Kidney (tissue), 14 donors: ENCODE data around the gene GPR137B. TPM values are rescaled to one million over a fixed set of nuclear protein-coding genes. Genes with fewer than 3 reads are reported as not detected.

Experiments used
- DNase-seq, 5 donors: peaks; one replicate each; pipeline ENCODE4 v3.0.0-alpha.2; 2013 to 2020
- FAIRE-seq: peaks from 2 replicates; lab custom pipeline; 2012; peaks lifted over from hg19 to GRCh38; lab: Jason Lieb, UNC
- H3K27ac ChIP-seq, 2 donors: one replicate each; pipeline ENCODE4 v1.7.0; 2013; ENCODE audit warnings: low read depth in 2 of 2, low read length in 2 of 2, inconsistent platforms in 1 of 2
- H3K27me3 ChIP-seq: one replicate; pipeline ENCODE4 v1.7.1; 2013; ENCODE audit warnings: low read length, inconsistent platforms; ENCODE audit not compliant: control insufficient read depth, insufficient read depth
- H3K36me3 ChIP-seq, 3 donors: one replicate each; pipeline versions ENCODE4 v1.7.0 to v1.7.1; 2013; ENCODE audit warnings: low read length in 3 of 3, control low read depth in 1 of 3, inconsistent platforms in 1 of 3; ENCODE audit not compliant: insufficient read depth in 3 of 3, control insufficient read depth in 2 of 3
- H3K4me1 ChIP-seq, 3 donors: one replicate each; pipeline versions ENCODE4 v1.7.0 to v1.7.1; 2013; ENCODE audit warnings: low read length in 3 of 3, inconsistent platforms in 1 of 3, low read depth in 1 of 3; ENCODE audit not compliant: control insufficient read depth in 2 of 3, insufficient read depth in 2 of 3
- H3K4me3 ChIP-seq, 3 donors: one replicate each; pipeline versions ENCODE4 v1.7.0 to v1.8.1; 2013; ENCODE audit warnings: low read length in 3 of 3, control low read depth in 1 of 3, inconsistent platforms in 1 of 3
- H3K9ac ChIP-seq, 3 donors: one replicate each; pipeline versions ENCODE4 v1.7.0 to v1.7.1; 2013; ENCODE audit warnings: low read length in 3 of 3, control low read depth in 1 of 3, inconsistent platforms in 1 of 3
- H3K9me3 ChIP-seq, 3 donors: one replicate each; pipeline versions ENCODE4 v1.7.0 to v1.7.1; 2013; ENCODE audit warnings: low read length in 3 of 3, control low read depth in 1 of 3, inconsistent platforms in 1 of 3; ENCODE audit not compliant: control insufficient read depth in 2 of 3, insufficient read depth in 1 of 3
- CTCF ChIP-seq: IDR thresholded peaks from 3 replicates; pipeline ENCODE4 v1.5.1; 2012; ENCODE audit warnings: mild to moderate bottlenecking, moderate library complexity, borderline replicate concordance; ENCODE audit not compliant: insufficient read depth; ENCODE audit errors: extremely low read depth
- intact Hi-C: fragments of 100-400 bp; cut with DNase I; formaldehyde crosslinking; loops from one replicate; pipeline ENCODE4 v1.11.1; 2022
- polyA plus RNA-seq: library from polyadenylated mRNA; stranded (reverse); fragments of 350-450 nt; fragmentation: Illumina TruSeq; extraction: RNeasy Lipid Tissue Mini Kit (QIAGEN cat#74804); gene quantifications from one replicate; pipeline ENCODE4 v1.2.3, GENCODE V29; 2014; ENCODE audit warnings: low read depth, low replicate concordance; ENCODE audit not compliant: insufficient read depth
- total RNA-seq: library from RNA; stranded (reverse); fragmentation: NEBNext Ultra II Directional; extraction: Animal tissue kit (Norgen Biotek cat#: 25700); gene quantifications from one replicate; pipeline ENCODE4 v1.2.1, GENCODE V29; 2021
- donor health status: control.
- donor health status: control.
- donor health status: control.
- donor health status: control.
- donor health status: control.
- donor health status: DM: yes; HTN: yes; CAD: no.
- donor health status: Normal renal cell carcinoma (clear cell type).

The GPR137B gene
- total and polyA plus RNA-seq, 2 donors from 2014 or later = 22.2 to 31.4 TPM

DNA sequence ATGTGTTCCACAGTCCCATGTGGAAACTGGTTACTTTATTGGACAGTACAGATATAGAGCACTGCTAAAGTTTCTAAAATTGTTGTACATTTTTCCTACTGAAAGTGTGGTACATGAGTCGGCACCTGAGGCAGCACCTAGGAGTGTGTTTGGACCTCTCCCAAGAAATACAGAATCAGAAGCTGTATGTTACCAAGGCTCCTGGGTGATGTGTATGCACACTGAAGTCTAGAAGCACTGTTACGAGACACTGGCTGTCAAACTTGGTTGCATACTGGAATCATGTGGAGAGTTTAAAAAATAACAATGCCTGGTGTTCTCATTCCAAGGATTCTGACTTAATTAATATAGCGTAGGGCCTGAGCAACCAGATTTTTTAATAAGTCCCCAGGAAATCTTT lies 92.8 kb downstream of the GPR137B start:
- H3K36me3 ChIP-seq = no peaks in the 10 kb centered on the region
- H3K4me3 ChIP-seq = no peak overlapping the region
- H3K9ac ChIP-seq = no peak overlapping the region
- no peaks in the 10 kb centered on the region for H3K9me3 ChIP-seq
- H3K27ac ChIP-seq = no peak overlapping the region
- TF ChIP-seq CTCF = no peak
- no peaks in the 10 kb centered on the region for H3K27me3 ChIP-seq
- DNase-seq (peak in 1 of 5 donors; percentile 0), FAIRE-seq (no peak)
- intact Hi-C loops = no loop called here
- no peaks in the 10 kb centered on the region for H3K4me1 ChIP-seq

GRCh38 chr1:236239092-236239585 lies 96.8 kb downstream of the GPR137B start:
- no peak overlapping the region for H3K4me3 ChIP-seq
- no peak overlapping the region for H3K27ac ChIP-seq
- no peak for FAIRE-seq
- DNase-seq = no peak
- no peak for TF ChIP-seq CTCF
- intact Hi-C loops = no loop called here
- H3K4me1 ChIP-seq = no peaks in the 10 kb centered on the region
- no peaks in the 10 kb centered on the region for H3K27me3 ChIP-seq
- no peak overlapping the region for H3K9ac ChIP-seq
- no peaks in the 10 kb centered on the region for H3K36me3 ChIP-seq
- H3K9me3 ChIP-seq = no peaks in the 10 kb centered on the region

- Histone ChIP-seq H3K36me3 (no peaks in the 10 kb centered on the region), H3K4me1 (no peaks in the 10 kb centered on the region), H3K4me3 (no peak overlapping the region), H3K27ac (no peak overlapping the region), H3K9me3 (no peaks in the 10 kb centered on the region), H3K9ac (no peak overlapping the region), H3K27me3 (no peaks in the 10 kb centered on the region)
- DNase-seq = no peak
- FAIRE-seq = no peak
- intact Hi-C loops = no loop called here
- TF ChIP-seq CTCF = no peak
These were observed 98.3 kb downstream of the GPR137B start for GRCh38 chr1:236240675-236241074.

DNA sequence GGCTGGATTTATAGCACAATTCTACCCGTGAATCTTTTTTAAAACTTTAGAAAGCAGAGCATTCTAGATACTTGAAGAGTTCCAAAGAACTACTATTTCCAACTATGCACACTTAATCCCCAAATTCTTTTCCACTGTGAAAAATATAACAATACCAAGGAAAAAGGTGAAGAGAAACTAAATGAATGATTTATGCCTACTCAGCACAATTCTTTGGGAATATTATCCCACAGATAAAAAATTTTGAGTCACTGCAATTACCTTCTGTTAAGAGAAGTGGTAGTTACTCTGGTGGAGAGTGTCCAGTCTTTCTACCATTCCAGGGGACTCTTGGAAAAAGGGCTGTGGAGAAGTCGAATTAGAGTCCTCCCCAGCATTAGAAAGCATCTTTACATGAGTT lies 100.2 kb downstream of the GPR137B start:
- Histone ChIP-seq H3K4me1 (no peaks in the 10 kb centered on the region), H3K9me3 (no peaks in the 10 kb centered on the region), H3K4me3 (no peak overlapping the region), H3K36me3 (no peaks in the 10 kb centered on the region), H3K27ac (no peak overlapping the region), H3K27me3 (no peaks in the 10 kb centered on the region), H3K9ac (no peak overlapping the region)
- FAIRE-seq (no peak), DNase-seq (no peak)
- intact Hi-C loops = no loop called here
- no peak for TF ChIP-seq CTCF
